Esophagus squamous epithelium (tissue), 5 donors: ENCODE data around the gene GPR137. TPM values are rescaled to one million over a fixed set of nuclear protein-coding genes. Genes with fewer than 3 reads are reported as not detected.
A peak's percentile ranks its signal among the peaks of the same experiment; 100 is the strongest.
"Not testable (repeated sequence)": the region's sequence is repeated elsewhere in the genome, so short reads cannot be mapped to it uniquely, and the experiment has no call there.

ENCODE experiments used
- DNase-seq: peaks from one replicate; lab custom pipeline; 2025; lab: John Stamatoyannopoulos, UW
- H3K27ac ChIP-seq, 4 donors: fragments of 200-600 bp; sonication (generic); one replicate each; pipeline ENCODE4 v1.5.1; 2016 to 2019; ENCODE audit warnings: mild to moderate bottlenecking in 1 of 4
- H3K27me3 ChIP-seq, 4 donors: fragments of 200-600 bp; sonication (generic); 1 replicate in 3 of 4; 2 replicates in 1 of 4; pipeline versions ENCODE4 v1.5.1 to v1.6.0; 2017 to 2021; ENCODE audit warnings: antibody characterized with exemption in 1 of 4
- H3K36me3 ChIP-seq, 3 donors: fragments of 200-600 bp; sonication (generic); one replicate each; pipeline ENCODE4 v1.5.1; 2016 to 2019
- H3K4me1 ChIP-seq, 3 donors: fragments of 200-600 bp; sonication (generic); one replicate each; pipeline ENCODE4 v1.5.1; 2017 to 2019
- H3K4me3 ChIP-seq, 4 donors: fragments of 200-600 bp; sonication (generic); 1 replicate in 3 of 4; 2 replicates in 1 of 4; pipeline ENCODE4 v1.5.1; 2016 to 2019; ENCODE audit warnings: mild to moderate bottlenecking in 2 of 4, moderate library complexity in 1 of 4
- H3K9me3 ChIP-seq, 3 donors: fragments of 200-600 bp; sonication (generic); one replicate each; pipeline ENCODE4 v1.5.1; 2016 to 2019
- CTCF ChIP-seq, 6 experiments: fragments of 450-650 bp in 4 of 6; fragments of 200-600 bp in 2 of 6; sonication (generic) in 2 of 6; IDR thresholded peaks; one replicate each; pipeline ENCODE4 v1.5.1; 2016 to 2019; ENCODE audit warnings: antibody characterized with exemption in 6 of 6, mild to moderate bottlenecking in 4 of 6, moderate library complexity in 4 of 6
- POLR2A ChIP-seq, 4 donors: fragments of 450-650 bp; IDR thresholded peaks; one replicate each; pipeline ENCODE4 v1.6.1; 2017; ENCODE audit warnings: antibody characterized with exemption in 4 of 4, mild to moderate bottlenecking in 4 of 4, moderate library complexity in 3 of 4
- WGBS, 2 donors: methylation state at CpG; one replicate each; pipeline ENCODE4 v1.1.5; 2018; 5-methylcytosine and 5-hydroxymethylcytosine counted together
- intact Hi-C: fragments of 100-400 bp; cut with DNase I; formaldehyde crosslinking; loops from one replicate; pipeline ENCODE4 v1.15.0; 2022
- total RNA-seq, 4 donors: library from RNA; depleted of rRNA; stranded (reverse); fragments of >200 nt; gene quantifications; one replicate each; pipeline ENCODE4 v1.1.0, GENCODE V29; 2016
- donor health status: DM: yes; HTN: yes; CAD: no.

GPR137 gene
- total RNA-seq, 4 donors from 2014 or later, result 17.5 to 19.9 (median 19.2) TPM

DNA sequence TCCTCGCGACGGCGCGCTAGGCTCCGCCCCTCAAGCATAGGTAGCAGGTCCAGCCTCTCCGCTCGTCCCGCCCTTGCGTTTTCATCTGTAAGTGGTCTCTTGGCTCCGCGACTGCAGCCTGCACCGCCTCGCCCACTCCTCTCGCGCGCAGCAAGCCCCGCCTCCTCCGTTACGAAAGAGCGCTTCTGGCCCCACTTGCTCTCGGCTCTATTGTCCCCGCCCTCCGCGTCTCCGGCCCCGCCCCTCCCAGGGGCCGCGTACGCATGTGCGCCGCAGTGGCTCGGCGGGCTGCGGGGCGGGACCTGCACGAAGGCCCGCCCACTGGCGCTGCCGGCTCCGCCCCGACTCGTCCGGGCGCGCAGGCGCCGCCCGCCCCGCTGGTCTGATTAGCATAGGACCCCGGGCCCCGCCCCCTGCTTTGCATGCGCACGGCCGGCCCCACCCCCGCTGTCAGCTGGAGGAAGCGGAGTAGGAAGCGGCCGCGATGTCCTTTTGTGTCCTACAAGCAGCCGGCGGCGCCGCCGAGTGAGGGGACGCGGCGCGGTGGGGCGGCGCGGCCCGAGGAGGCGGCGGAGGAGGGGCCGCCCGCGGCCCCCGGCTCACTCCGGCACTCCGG is 19.5 kb downstream of the GPR137 start, which contains the start of gene ESRRA:
TSS of gene ESRRA (plus strand) at position 450 of the 616 bp plus-strand sequence. CDS start 1,656 bp downstream, outside the sequence.
- 0% methylated on average over 6 to 8 of the region's 81 CpGs for WGBS, 2 donors
- Histone ChIP-seq H3K4me3 (peak within 1 kb of the TSS; percentile 71 to 86 (median 74)), H3K9me3 (no peaks in the 10 kb centered on the region), H3K27me3 (peaks cover 0 to 28% (median under 1%) of the 10 kb centered on the region in 4 donors), H3K4me1 (peaks cover 26 to 64% (median 30%) of the 10 kb centered on the region in 3 donors), H3K27ac (peak within 1 kb of the TSS; percentile 92 to 97 (median 94)), H3K36me3 (peaks cover 0 to 24% (median 0%) of the 10 kb centered on the region in 3 donors)
- DNase-seq, result peak; percentile 98
- peak in 1 of 6 experiments; percentile 18 for TF ChIP-seq CTCF (IDR thresholded peaks at IDR 0.05)
- TF ChIP-seq POLR2A (IDR thresholded peaks at IDR 0.05), result peak in 3 of 4 donors; percentile 31 to 75 (median 70)
- intact Hi-C loops, result no loop called here

GRCh38 chr11:64305691-64306562 is 20.3 kb downstream of the GPR137 start:
- WGBS, 2 donors, result 0 to 7% methylated on average over 6 to 16 of the region's 71 CpGs
- peak; percentile 52 for DNase-seq
- peaks cover 0 to 24% (median 0%) of the 10 kb centered on the region in 3 donors for H3K36me3 ChIP-seq
- peak overlapping the region; percentile 92 to 97 (median 94) for H3K27ac ChIP-seq
- H3K4me3 ChIP-seq, result peak overlapping the region; percentile 71 to 86 (median 74)
- TF ChIP-seq POLR2A (IDR thresholded peaks at IDR 0.05) (peak in 1 of 4 donors; percentile 49), CTCF (IDR thresholded peaks at IDR 0.05) (peak in 1 of 6 experiments; percentile 18)
- H3K4me1 ChIP-seq, result peaks cover 25 to 64% (median 28%) of the 10 kb centered on the region in 3 donors
- H3K9me3 ChIP-seq, result no peaks in the 10 kb centered on the region
- H3K27me3 ChIP-seq, result peaks cover 0 to 21% (median 0%) of the 10 kb centered on the region in 4 donors
- intact Hi-C loops, result no loop called here

DNA sequence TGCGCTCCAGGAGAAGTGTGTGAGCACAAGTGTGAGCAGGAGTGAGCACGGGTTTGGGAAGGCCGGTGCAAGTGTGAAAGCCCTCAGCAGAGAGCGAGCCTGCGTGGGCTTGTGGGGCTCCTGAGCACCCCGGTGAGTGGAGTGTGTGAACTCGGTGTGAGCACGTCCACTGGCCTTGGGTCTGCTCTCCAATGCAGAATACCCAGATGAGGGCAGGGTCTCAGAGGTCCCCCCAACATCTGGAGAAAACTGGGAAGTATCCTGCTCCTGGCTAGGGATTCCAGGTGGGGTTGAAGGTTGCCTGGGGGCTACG is 20.9 kb downstream of the GPR137 start:
- peak overlapping the region; percentile 71 to 86 (median 74) for H3K4me3 ChIP-seq
- H3K27me3 ChIP-seq, result peaks cover 0 to 15% (median 0%) of the 10 kb centered on the region in 4 donors
- intact Hi-C loops, result no loop called here
- DNase-seq, result no peak
- peaks cover 0 to 24% (median 0%) of the 10 kb centered on the region in 3 donors for H3K36me3 ChIP-seq
- peak overlapping the region; percentile 92 to 97 (median 94) for H3K27ac ChIP-seq
- peaks cover 30 to 64% (median 30%) of the 10 kb centered on the region in 3 donors for H3K4me1 ChIP-seq
- TF ChIP-seq POLR2A (IDR thresholded peaks at IDR 0.05), result no peak
- no peak for TF ChIP-seq CTCF (IDR thresholded peaks at IDR 0.05)
- 10 to 14% methylated on average over 7 to 8 of the region's 9 CpGs for WGBS, 2 donors
- no peaks in the 10 kb centered on the region for H3K9me3 ChIP-seq

DNA sequence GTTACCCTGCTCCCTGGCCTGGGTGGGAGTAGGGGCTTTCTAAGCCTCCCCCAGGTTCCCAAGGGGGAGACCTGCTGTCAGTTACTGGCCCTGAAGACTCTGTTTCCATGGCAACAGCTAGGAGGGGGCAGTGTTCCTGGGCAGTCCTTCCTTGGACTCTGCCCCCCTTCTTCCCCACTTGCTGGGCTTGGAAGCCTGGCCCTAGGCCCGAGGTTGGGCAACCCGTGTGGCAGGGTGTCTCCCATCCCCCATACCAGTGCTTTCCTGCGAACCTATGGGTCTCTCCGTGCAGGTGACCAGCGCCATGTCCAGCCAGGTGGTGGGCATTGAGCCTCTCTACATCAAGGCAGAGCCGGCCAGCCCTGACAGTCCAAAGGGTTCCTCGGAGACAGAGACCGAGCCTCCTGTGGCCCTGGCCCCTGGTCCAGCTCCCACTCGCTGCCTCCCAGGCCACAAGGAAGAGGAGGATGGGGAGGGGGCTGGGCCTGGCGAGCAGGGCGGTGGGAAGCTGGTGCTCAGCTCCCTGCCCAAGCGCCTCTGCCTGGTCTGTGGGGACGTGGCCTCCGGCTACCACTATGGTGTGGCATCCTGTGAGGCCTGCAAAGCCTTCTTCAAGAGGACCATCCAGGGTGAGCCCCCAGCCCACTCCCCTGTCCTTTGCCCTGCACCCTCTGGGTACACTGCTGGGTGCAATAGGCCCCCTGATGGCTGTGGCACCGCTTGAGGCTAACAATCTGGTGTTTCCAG is 21.4 kb downstream of the GPR137 start:
- no peak for DNase-seq
- Histone ChIP-seq H3K27ac (peak overlapping the region; percentile 92 to 97 (median 94)), H3K4me3 (peak overlapping the region; percentile 71 to 86 (median 74)), H3K9me3 (no peaks in the 10 kb centered on the region), H3K4me1 (peaks cover 30 to 66% (median 32%) of the 10 kb centered on the region in 3 donors), H3K27me3 (peaks cover 0 to 10% (median 0%) of the 10 kb centered on the region in 4 donors), H3K36me3 (peaks cover 0 to 24% (median 0%) of the 10 kb centered on the region in 3 donors)
- intact Hi-C loops, result no loop called here
- TF ChIP-seq POLR2A (IDR thresholded peaks at IDR 0.05) (no peak), CTCF (IDR thresholded peaks at IDR 0.05) (no peak)
- WGBS, 2 donors, result 52 to 83% methylated on average over 1 to 7 of the region's 15 CpGs

DNA sequence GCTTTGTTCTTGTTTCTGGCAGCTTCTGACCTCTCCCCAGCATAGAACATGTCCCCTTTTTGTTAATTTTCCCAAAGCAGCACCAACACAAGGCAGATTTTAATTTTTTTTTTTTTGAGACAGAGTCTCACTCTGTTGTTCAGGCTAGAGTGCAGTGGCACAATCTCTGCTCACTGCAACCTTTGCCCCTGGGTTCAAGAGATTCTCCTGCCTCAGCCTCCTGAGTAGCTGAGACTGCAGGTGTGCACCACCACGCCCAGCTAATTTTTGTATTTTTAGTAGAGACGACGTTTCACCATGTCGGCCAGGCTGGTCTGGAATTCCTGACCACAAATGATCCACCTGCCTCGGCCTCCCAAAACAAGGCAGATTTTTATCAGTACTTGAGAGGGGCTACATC is 22.1 kb downstream of the GPR137 start:
- H3K4me3 ChIP-seq, result not testable (repeated sequence)

More for the DNA sequence above, 22.1 kb downstream of the GPR137 start:
- H3K27ac ChIP-seq, result peak overlapping the region in 1 of 4 donors; percentile 95
- peaks cover 32 to 73% (median 39%) of the 10 kb centered on the region in 3 donors for H3K4me1 ChIP-seq
- H3K9me3 ChIP-seq, H3K27me3 ChIP-seq, intact Hi-C loops, DNase-seq: not testable (repeated sequence)
- WGBS, 2 donors, result 76 to 90% methylated on average over 4 of the region's 5 CpGs
- H3K36me3 ChIP-seq, result peaks cover 0 to 24% (median 0%) of the 10 kb centered on the region in 3 donors
